DOHH2 (cell line): ENCODE results near the gene CDC42EP1.
"Not testable (repeated sequence)": the region's sequence is repeated elsewhere in the genome, so short reads cannot be mapped to it uniquely, and the experiment has no call there.

Source experiments
- H3F3A ChIP-seq: fragments of 200-600 bp; sonication (generic), shearing (Covaris generic); 2 replicates; pipeline ENCODE4 v1.6.0; 2016; ENCODE audit warnings: antibody characterized with exemption, mild to moderate bottlenecking; ENCODE audit not compliant: control insufficient read depth, insufficient read depth
- H3K27ac ChIP-seq: fragments of 200-600 bp; sonication (generic); 2 replicates; pipeline ENCODE4 v1.5.1; 2014; ENCODE audit warnings: low read depth, mild to moderate bottlenecking, low read length, moderate library complexity
- H3K27me3 ChIP-seq: fragments of 200-600 bp; sonication (generic); 2 replicates; pipeline ENCODE4 v1.6.1; 2014; ENCODE audit warnings: mild to moderate bottlenecking, low read length, mixed read lengths; ENCODE audit not compliant: control insufficient read depth
- H3K36me3 ChIP-seq: fragments of 200-600 bp; sonication (generic); 2 replicates; pipeline ENCODE4 v1.6.1; 2014; ENCODE audit warnings: mild to moderate bottlenecking, low read length, moderate library complexity, mixed read lengths; ENCODE audit not compliant: control insufficient read depth
- H3K4me1 ChIP-seq: fragments of 200-600 bp; sonication (generic); 2 replicates; pipeline ENCODE4 v1.6.1; 2014; ENCODE audit warnings: mild to moderate bottlenecking, low read length, mixed read lengths; ENCODE audit not compliant: control insufficient read depth
- H3K4me2 ChIP-seq: fragments of 200-600 bp; sonication (generic); 2 replicates; pipeline ENCODE4 v1.6.0; 2014; ENCODE audit warnings: mild to moderate bottlenecking, low read length, moderate library complexity
- H3K4me3 ChIP-seq: fragments of 200-600 bp; sonication (generic); 2 replicates; pipeline ENCODE4 v1.5.1; 2014; ENCODE audit warnings: mild to moderate bottlenecking, low read length, mixed read lengths
- H3K79me2 ChIP-seq: fragments of 200-600 bp; sonication (generic); 2 replicates; pipeline ENCODE4 v1.6.1; 2014; ENCODE audit warnings: mild to moderate bottlenecking, low read length, mixed read lengths; ENCODE audit not compliant: control insufficient read depth
- H3K9me2 ChIP-seq: fragments of 200-600 bp; sonication (generic); replicated peaks from 2 replicates; pipeline ENCODE4 v1.6.1; 2014; ENCODE audit warnings: mild to moderate bottlenecking, low read length, mixed read lengths; ENCODE audit not compliant: control insufficient read depth
- H3K9me3 ChIP-seq: fragments of 200-600 bp; sonication (generic); 2 replicates; pipeline ENCODE4 v1.6.1; 2014; ENCODE audit warnings: antibody characterized with exemption, low read length, mixed read lengths; ENCODE audit not compliant: control insufficient read depth, insufficient read depth
- H4K20me1 ChIP-seq: fragments of 200-600 bp; sonication (generic); 2 replicates; pipeline ENCODE4 v1.6.0; 2014; ENCODE audit warnings: low read depth, mild to moderate bottlenecking, antibody characterized with exemption, low read length, moderate library complexity; ENCODE audit not compliant: control insufficient read depth, insufficient read depth
- CTCF ChIP-seq: fragments of 200-600 bp; sonication (generic); IDR thresholded peaks from one replicate; pipeline ENCODE4 v1.5.1; 2014; ENCODE audit warnings: antibody characterized with exemption, mild to moderate bottlenecking, low read depth, low read length; ENCODE audit not compliant: poor library complexity, severe bottlenecking
- EZH2phosphoT487 ChIP-seq: fragments of 200-600 bp; sonication (generic); IDR thresholded peaks from 2 replicates; pipeline ENCODE4 v1.6.1; 2017; ENCODE audit warnings: borderline replicate concordance, mild to moderate bottlenecking, antibody characterized with exemption, low read length, moderate library complexity, mixed read lengths

CDC42EP1 gene

DNA sequence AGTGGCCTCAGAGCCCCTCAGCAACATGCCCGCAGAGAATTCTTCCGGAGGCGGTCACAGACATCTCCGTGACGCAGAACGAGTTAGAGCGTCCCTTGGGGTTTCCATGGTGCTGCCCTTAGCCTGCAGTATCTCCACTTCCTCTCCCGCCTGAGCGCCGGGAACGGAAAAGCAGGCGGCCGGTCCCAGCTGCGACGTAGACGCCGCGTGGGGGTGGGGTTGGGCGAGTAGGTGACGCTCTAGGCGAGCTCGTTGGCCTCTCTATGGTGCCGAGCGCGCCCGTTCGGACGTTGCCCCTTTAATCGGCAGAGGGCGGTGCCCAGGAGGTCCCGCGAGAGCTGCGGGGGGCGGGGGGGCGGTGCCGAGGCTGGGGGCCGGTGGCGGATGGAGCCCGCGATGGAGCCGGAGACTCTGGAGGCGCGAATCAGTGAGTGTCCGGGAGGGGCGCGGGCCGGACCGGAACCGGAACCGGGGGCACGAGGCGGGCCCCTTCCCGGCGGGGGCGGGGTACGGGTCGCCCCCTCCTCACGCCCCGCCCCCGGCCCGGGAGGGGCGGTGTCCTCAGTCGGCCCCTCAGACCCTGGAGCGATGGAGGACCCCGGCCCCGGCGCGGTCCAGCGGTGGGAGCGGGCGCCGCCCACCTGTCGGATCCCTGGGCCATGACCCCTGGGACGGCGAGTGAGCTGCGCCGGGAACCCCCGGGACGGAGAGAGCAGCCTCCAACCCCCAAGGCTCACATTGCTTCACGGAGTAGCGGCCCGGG, 48.4 kb downstream of the CDC42EP1 start, which contains the start of gene GGA1:
Gene GGA1, plus strand, starts transcription at position 358 of the 763 bp plus-strand sequence. Its CDS starts 27 bp downstream, at position 385.
- Histone ChIP-seq H3K27me3 (0 out of 2 replicates have a peak, but pooled peaks cover 3% of the 10 kb centered on the region), H3K9me3 (no peaks in the 10 kb centered on the region), H3K4me1 (peaks cover 42% of the 10 kb centered on the region), H3K9me2 (no peaks in the 10 kb centered on the region), H3F3A (peaks cover 11% of the 10 kb centered on the region), H3K79me2 (peaks cover 39% of the 10 kb centered on the region), H3K27ac (peak within 1 kb of the TSS; percentile 95), H3K4me2 (peak within 1 kb of the TSS; percentile 95), H3K4me3 (peak within 1 kb of the TSS; percentile 98), H4K20me1 (no peaks in the 10 kb centered on the region), H3K36me3 (peaks cover 33% of the 10 kb centered on the region)
- TF ChIP-seq EZH2phosphoT487 (no peak), CTCF (no peak)

DNA sequence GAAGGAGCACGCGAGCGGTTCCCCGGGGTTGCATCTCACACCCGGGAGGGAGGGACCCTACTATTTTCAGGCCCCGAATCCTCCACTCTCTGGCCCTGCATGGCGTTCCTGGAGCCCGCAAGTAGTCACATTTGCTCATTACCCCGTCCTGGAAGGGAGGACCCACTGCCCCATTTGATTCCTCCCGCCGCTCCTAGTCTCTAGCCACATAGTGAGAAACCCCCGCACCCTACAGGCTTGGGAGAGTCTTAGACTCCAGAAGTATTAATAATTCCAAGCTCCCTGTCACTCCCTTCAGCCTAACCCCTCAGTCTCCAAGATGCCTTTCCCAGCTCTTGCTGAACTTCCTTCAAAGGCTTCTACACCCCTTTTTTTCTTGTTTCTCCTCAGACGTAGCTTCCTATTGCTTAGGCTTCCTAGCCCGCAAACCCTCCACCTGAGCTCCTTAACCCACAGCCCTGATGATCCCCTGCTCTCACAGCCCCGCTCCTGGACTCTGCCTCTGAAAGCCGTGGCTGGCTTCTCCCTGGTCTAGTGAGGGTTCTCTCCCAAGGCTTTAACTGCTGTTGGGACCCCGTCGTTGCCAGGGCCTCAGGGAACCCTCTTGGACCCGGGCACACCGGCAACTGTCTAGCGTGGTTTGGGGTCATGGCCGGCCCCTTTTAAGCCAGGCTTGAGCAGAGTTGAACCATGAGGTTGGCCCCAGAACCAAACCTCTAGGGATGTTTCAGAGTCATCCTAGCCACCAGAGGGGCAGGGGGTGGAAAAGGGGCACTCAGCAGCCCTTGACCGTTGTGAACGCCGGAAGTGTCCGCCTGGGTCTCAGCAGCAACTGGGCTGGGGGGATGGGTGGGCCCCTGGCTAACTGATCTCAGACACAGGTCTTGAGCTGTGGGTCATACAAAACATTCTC, 49.2 kb downstream of the CDC42EP1 start:
- Histone ChIP-seq H3K4me2 (peak overlapping the region; percentile 95), H3K79me2 (peaks cover 44% of the 10 kb centered on the region), H3K27me3 (no peaks in the 10 kb centered on the region), H3K4me3 (peak overlapping the region; percentile 98), H4K20me1 (no peaks in the 10 kb centered on the region), H3K9me2 (no peaks in the 10 kb centered on the region), H3K9me3 (no peaks in the 10 kb centered on the region), H3K36me3 (peaks cover 41% of the 10 kb centered on the region), H3K27ac (peak overlapping the region; percentile 95), H3K4me1 (peaks cover 42% of the 10 kb centered on the region), H3F3A (peaks cover 11% of the 10 kb centered on the region)
- no peak for TF ChIP-seq EZH2phosphoT487

DNA sequence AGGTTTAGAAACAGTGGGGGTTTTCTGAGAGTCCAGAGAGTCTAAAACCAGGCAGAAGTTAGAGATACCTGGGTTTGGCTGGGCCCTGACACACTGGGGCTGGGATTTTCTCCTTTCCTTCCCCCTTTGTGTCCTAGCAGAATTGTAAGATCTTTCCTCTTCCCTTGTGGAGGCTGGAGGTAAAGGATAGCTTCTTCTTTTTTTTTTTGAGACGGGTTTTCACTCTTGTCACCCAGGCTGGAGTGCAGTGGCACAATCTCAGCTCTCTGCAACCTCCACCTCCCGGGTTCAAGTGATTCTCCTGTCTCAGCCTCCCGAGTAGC, 49.8 kb downstream of the CDC42EP1 start:
- not testable (repeated sequence) for H3K27me3 ChIP-seq, H4K20me1 ChIP-seq, H3K9me3 ChIP-seq, H3K9me2 ChIP-seq
- H3K79me2 ChIP-seq, result peaks cover 44% of the 10 kb centered on the region
- peak overlapping the region; percentile 95 for H3K4me2 ChIP-seq
- peaks cover 46% of the 10 kb centered on the region for H3K36me3 ChIP-seq
- peak overlapping the region; percentile 98 for H3K4me3 ChIP-seq
- H3K27ac ChIP-seq, result peak overlapping the region; percentile 95
- H3F3A ChIP-seq, result peaks cover 11% of the 10 kb centered on the region
- peaks cover 38% of the 10 kb centered on the region for H3K4me1 ChIP-seq

DNA sequence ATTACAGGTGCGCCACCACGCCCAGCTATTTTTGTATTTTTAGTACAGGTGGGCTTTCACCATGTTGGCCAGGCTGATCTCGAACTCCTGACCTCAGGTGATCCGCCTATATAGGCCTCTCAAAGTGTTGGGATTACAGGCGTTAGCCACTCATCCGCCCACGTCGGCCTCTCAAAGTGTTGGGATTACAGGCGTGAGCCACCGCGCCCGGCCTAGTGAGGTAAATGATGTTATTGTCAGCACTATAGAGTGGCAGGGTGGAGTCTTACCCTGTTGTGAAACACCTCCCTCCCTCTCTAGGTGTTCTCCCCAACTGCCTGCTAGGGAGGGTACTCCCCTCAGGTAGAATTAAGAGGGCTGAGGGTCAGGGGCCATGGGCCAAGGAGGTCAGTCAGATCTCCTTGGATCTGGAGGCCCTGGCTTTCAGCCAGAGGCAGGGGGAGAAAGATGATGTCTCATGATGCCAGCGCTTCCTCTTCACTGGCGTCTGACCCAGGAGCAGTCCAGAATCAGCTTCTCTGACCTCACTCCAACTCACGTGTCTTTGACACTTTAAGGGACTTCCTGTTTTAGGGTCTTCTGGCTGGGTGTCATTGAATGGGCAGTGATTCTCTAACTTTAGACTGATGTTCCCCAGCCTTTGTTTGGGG, 50.3 kb downstream of the CDC42EP1 start:
- Histone ChIP-seq H3K9me2 (no peaks in the 10 kb centered on the region), H3K4me1 (peaks cover 35% of the 10 kb centered on the region), H4K20me1 (no peaks in the 10 kb centered on the region), H3F3A (peaks cover 11% of the 10 kb centered on the region), H3K27ac (peak overlapping the region; percentile 95; the same call in 1 of the 2 replicates), H3K4me2 (peak overlapping the region; percentile 95), H3K27me3 (no peaks in the 10 kb centered on the region), H3K79me2 (peaks cover 44% of the 10 kb centered on the region), H3K9me3 (no peaks in the 10 kb centered on the region), H3K4me3 (peak overlapping the region; percentile 98), H3K36me3 (peaks cover 46% of the 10 kb centered on the region)
- TF ChIP-seq CTCF (no peak), EZH2phosphoT487 (no peak)
